Measurements from ENCODE around the gene UBAC1.

The UBAC1 gene

GRCh38 chr9:135888126-135888765 is 72.9 kb downstream of the UBAC1 start:
- no peaks in the 10 kb centered on the region for H3F3A ChIP-seq (ENCODE audit: control insufficient read depth, insufficient read depth)
- no peak for TF ChIP-seq CTCF (IDR thresholded peaks at IDR 0.05; ENCODE audit: low read depth, low read length, poor library complexity, severe bottlenecking)
- TF ChIP-seq EZH2phosphoT487 (IDR thresholded peaks at IDR 0.05; ENCODE audit: borderline replicate concordance, low read length): no peak
- H3K9me3 ChIP-seq (ENCODE audit: control insufficient read depth, insufficient read depth, low read length): no peaks in the 10 kb centered on the region
- H3K79me2 ChIP-seq (ENCODE audit: control insufficient read depth, low read length): peaks cover 100% of the 10 kb centered on the region
- peaks cover 20% of the 10 kb centered on the region for H3K4me1 ChIP-seq (ENCODE audit: control insufficient read depth, low read length)
- H3K4me3 ChIP-seq (ENCODE audit: low read length): no peak overlapping the region
- H3K9me2 ChIP-seq (replicated peaks; ENCODE audit: control insufficient read depth, low read length): no peaks in the 10 kb centered on the region
- H3K27me3 ChIP-seq (ENCODE audit: control insufficient read depth, low read length): no peaks in the 10 kb centered on the region
- H3K27ac ChIP-seq (ENCODE audit: low read depth, low read length): no peak overlapping the region
- peaks cover 43% of the 10 kb centered on the region; the same call in 1 of the 2 replicates for H4K20me1 ChIP-seq (ENCODE audit: control insufficient read depth, insufficient read depth, low read depth, low read length)
- H3K36me3 ChIP-seq (ENCODE audit: control insufficient read depth, low read length): no peaks in the 10 kb centered on the region
- peak overlapping the region; percentile 51 for H3K4me2 ChIP-seq (ENCODE audit: low read length)

GRCh38 chr9:135887585-135888050 is 73.6 kb downstream of the UBAC1 start:
- H3F3A ChIP-seq (ENCODE audit: control insufficient read depth, insufficient read depth): no peaks in the 10 kb centered on the region
- no peak overlapping the region for H3K4me3 ChIP-seq (ENCODE audit: low read length)
- H4K20me1 ChIP-seq (ENCODE audit: control insufficient read depth, insufficient read depth, low read depth, low read length): peaks cover 39% of the 10 kb centered on the region; the same call in 1 of the 2 replicates
- H3K4me2 ChIP-seq (ENCODE audit: low read length): peak overlapping the region; percentile 51
- H3K27me3 ChIP-seq (ENCODE audit: control insufficient read depth, low read length): no peaks in the 10 kb centered on the region
- H3K9me2 ChIP-seq (replicated peaks; ENCODE audit: control insufficient read depth, low read length): no peaks in the 10 kb centered on the region
- H3K27ac ChIP-seq (ENCODE audit: low read depth, low read length): no peak overlapping the region
- H3K79me2 ChIP-seq (ENCODE audit: control insufficient read depth, low read length): peaks cover 100% of the 10 kb centered on the region
- peaks cover 20% of the 10 kb centered on the region for H3K4me1 ChIP-seq (ENCODE audit: control insufficient read depth, low read length)
- TF ChIP-seq CTCF (IDR thresholded peaks at IDR 0.05; ENCODE audit: low read depth, low read length, poor library complexity, severe bottlenecking) (no peak), EZH2phosphoT487 (IDR thresholded peaks at IDR 0.05; ENCODE audit: borderline replicate concordance, low read length) (no peak)
- no peaks in the 10 kb centered on the region for H3K36me3 ChIP-seq (ENCODE audit: control insufficient read depth, low read length)
- no peaks in the 10 kb centered on the region for H3K9me3 ChIP-seq (ENCODE audit: control insufficient read depth, insufficient read depth, low read length)

- Histone ChIP-seq H3K27me3 (ENCODE audit: control insufficient read depth, low read length) (no peaks in the 10 kb centered on the region), H3K9me3 (ENCODE audit: control insufficient read depth, insufficient read depth, low read length) (no peaks in the 10 kb centered on the region), H4K20me1 (ENCODE audit: control insufficient read depth, insufficient read depth, low read depth, low read length) (peaks cover 39% of the 10 kb centered on the region; the same call in 1 of the 2 replicates), H3K4me1 (ENCODE audit: control insufficient read depth, low read length) (peaks cover 20% of the 10 kb centered on the region), H3K79me2 (ENCODE audit: control insufficient read depth, low read length) (peaks cover 100% of the 10 kb centered on the region), H3F3A (ENCODE audit: control insufficient read depth, insufficient read depth) (no peaks in the 10 kb centered on the region), H3K9me2 (replicated peaks; ENCODE audit: control insufficient read depth, low read length) (no peaks in the 10 kb centered on the region), H3K27ac (ENCODE audit: low read depth, low read length) (no peak overlapping the region), H3K36me3 (ENCODE audit: control insufficient read depth, low read length) (no peaks in the 10 kb centered on the region), H3K4me2 (ENCODE audit: low read length) (peak overlapping the region; percentile 51; the same call in 1 of the 2 replicates), H3K4me3 (ENCODE audit: low read length) (no peak overlapping the region)
- TF ChIP-seq CTCF (IDR thresholded peaks at IDR 0.05; ENCODE audit: low read depth, low read length, poor library complexity, severe bottlenecking) (no peak), EZH2phosphoT487 (IDR thresholded peaks at IDR 0.05; ENCODE audit: borderline replicate concordance, low read length) (no peak)
These were observed 74.1 kb downstream of the UBAC1 start for GRCh38 chr9:135887021-135887507.
